GM18505 (cell line): ENCODE results near the gene AK1.
"Not testable (repeated sequence)": the region's sequence is repeated elsewhere in the genome, so short reads cannot be mapped to it uniquely, and the experiment has no call there.

Experiments
- ATAC-seq: cut with Tn5 transposase; IDR thresholded peaks from one replicate; pipeline ENCODE4 v1.9.1; 2021; ENCODE audit not compliant: unreplicated experiment
- POLR2A ChIP-seq: IDR thresholded peaks from 4 replicates; pipeline ENCODE4 v1.6.1; 2011; ENCODE audit warnings: borderline replicate concordance; ENCODE audit not compliant: insufficient read depth, insufficient read length; ENCODE audit errors: extremely low read depth

AK1 gene

DNA sequence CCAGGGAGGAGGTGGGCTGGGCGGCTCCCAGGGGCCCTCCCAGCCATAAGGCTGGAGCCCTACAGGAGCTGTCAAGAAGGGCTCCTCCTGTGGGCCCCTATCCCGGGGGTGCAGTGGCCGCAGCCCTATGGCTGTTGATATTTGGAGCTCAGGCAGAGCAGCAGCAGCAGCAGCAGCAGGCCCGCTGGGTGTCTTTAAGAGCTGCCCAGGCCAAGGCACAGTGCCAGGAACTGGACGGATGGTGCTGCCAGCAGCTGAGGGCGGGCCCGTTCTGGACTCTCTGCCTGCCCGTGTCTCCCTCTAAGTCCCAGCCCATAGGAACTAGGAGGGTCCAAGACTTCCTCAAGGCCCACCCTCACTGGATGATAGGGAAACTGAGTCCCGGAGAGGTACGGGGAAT lies 3.6 kb downstream of the AK1 start:
- no peak for ATAC-seq
- no peak for TF ChIP-seq POLR2A

DNA sequence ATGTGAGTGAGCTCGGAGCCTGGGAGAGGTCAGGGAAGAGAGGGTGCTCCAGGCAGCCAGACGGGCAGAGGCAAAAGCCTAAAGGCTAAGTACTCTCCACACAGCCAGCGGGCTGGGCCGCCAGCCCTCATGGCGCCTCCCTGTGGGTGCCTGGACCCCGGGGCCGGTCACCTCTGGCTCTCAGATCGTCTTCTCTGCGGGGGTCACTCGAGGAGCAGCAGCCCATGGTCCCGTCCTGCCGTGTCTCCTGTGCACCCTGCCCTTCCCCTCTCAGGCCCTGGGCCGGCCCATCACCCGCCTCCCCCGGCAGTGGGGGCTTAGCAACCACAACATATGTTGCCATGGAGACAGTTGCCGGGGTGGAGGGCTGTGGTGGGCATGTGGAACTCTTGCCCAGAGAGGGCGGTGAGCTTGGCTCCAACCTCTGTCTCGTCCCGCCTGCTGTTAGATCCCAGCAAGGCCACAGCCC lies 4.2 kb downstream of the AK1 start:
- TF ChIP-seq POLR2A = no peak
- ATAC-seq = no peak

DNA sequence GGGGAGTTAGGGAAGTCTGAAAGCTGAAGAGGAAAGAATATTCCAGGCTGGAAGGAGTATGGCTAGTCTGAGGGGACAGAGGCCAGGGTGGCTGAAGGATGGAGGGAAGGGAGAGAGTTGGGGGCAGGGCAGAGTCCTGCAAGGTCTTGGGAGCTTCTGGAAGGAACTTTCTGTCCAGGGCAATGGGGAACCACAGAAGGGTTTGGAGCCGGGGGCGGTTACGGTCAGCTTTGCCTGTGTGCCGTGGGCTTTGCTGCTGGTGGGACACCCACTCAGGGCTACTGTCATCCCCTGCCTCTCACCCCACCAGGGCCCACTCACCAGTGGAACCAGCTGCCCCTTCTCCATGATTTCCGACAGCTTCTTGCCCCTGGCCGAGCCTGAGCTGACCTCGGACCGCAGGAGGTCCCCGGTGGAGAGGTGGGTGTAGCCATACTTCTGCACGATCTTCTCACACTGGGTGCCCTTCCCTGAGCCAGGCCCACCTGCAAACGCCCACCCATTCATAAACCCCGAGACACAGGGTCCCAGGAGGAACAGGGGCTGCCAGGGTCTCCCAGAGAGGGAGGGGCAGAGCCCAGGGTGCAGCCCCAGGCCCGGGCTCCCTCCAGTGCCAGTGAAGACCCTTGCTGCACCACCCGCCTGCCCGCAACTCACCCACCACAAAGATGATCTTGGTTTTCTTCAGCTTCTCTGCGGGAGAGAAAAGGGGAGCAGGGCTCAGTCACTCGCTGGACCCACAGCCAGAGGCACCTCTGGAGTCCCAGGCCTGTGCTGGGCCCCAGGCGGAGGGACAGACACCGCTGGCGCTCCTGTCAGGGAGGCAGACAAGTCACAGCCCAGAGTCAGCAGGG lies 4.9 kb downstream of the AK1 start:
- no peak for TF ChIP-seq POLR2A
- no peak for ATAC-seq

DNA sequence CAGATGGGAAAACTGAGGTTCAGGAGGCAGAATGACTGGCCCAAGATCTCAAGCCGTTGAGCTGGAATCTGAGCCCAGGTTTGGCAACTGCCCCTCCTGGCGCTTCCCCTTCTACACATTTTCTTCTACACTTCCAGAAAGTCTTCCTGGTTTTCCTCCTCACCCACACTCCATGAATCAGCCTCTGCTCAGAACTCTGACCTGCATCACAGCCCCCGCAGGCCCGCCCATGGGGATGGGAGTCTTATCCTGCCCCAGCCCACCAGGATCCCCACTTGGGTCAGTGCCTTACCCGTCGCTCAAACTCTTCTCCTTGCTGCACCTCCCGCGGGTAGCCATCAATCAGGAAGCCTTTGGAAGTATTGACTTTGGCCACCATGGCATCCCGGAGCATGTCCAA lies 5.9 kb downstream of the AK1 start:
- TF ChIP-seq POLR2A = no peak
- no peak for ATAC-seq

DNA sequence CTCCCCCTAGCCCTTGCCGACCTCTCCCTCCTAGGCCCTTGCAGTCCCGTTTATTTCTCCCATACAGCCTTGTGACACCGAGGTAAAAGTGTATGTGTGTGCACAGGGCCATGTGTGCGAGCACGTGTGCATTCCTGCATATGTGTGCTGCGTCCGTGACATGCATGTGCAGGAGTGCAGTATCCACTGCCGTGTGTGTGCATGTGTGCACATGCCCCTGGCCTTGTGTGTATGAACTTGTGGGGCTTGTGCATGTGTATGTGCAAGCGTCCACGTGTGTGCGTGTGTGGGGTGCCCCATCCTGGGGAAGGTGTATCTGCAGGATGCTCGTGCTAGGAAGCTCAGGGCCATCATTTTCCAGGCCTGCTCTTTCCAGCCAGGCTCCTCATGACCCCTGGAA lies 6.6 kb downstream of the AK1 start:
- no peak for ATAC-seq

DNA sequence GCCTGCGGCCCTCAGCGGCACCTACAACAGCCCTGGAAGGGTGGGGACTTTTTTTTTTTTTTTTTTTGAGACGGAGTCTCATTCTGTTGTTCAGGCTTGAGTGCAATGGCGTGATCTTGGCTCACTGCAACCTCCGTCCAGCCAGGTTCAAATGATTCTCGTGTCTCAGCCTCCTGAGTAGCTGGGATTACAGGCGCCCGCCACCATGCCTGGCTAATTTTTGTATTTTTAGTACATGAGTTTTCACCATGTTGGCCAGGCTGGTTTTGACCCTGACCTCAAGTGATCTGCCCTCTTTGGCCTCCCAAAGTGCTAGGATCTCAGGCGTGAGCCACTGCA lies 7.4 kb downstream of the AK1 start:
- ATAC-seq = not testable (repeated sequence)

More for the DNA sequence above, 6.6 kb downstream of the AK1 start:
- no peak for TF ChIP-seq POLR2A

DNA sequence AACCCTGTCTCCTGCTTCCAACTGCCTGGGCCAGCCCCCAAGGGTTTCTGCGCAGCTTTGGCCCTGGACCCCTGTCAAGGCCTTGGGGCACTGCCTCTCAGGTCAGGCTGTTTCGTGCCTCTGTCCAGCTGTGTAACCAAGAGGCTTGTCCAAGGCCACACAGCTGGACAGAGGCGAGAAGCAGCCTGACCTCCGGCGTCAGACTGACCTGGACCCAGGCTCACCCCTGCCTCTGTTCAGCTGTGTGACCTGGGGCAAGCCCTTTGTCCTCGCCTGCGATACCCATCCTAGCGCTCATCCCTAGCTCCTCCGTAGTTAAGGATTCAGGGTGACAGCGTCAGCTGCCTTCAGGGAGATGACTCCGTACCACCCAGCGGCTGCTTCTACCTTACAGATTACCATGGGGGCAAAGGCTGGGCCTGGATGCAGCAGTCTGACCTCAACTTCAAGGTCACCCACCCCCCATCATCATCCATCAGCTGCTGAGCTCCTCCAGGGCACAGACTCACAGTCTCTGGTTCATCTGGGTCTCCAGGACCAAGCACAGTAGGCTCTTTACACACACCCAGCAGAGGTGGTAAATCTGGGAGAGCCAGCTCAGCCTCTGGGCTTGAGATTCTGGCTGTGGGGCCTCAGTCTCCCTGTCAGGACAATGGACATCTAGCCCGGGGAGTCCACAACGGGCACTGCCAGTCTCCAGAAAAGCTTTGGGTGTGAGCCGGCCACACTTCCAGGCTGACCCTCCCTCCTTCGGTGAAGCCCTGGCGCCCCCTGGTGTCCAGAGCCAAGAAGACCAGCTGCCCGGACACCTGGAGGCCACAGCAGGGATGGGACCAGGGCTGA lies 7.9 kb downstream of the AK1 start:
- TF ChIP-seq POLR2A = no peak
- peak; percentile 49 for ATAC-seq

DNA sequence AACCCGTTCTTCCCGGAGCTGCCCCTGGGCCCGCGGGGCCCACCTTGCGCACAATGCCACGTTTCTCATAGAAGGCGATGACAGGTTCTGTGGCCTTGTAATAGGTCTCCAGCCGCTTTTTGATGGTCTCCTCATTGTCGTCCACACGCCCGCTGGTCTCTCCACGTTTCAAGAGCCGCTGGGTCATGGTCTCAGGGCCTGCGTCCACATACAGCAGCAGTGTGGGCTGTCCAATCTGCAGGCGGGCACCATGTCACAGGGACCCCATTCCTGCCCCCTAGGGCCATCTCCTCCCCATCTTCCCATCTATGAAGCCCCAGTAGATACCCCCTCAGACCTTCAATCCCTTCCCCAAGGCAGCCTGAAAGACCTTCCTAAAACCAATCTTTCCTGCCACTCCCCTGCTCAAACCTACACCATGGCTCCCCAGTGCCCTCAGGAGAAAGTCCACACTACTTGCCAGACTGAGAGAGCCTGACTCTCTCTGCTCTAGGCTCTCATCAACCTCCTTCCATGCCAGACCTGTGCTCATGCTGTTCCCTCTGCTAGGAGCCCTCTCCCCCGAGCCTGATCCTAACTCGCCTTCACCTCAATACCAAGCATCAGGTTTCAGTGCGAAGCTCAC lies 9.1 kb downstream of the AK1 start:
- no peak for ATAC-seq
- TF ChIP-seq POLR2A = no peak

DNA sequence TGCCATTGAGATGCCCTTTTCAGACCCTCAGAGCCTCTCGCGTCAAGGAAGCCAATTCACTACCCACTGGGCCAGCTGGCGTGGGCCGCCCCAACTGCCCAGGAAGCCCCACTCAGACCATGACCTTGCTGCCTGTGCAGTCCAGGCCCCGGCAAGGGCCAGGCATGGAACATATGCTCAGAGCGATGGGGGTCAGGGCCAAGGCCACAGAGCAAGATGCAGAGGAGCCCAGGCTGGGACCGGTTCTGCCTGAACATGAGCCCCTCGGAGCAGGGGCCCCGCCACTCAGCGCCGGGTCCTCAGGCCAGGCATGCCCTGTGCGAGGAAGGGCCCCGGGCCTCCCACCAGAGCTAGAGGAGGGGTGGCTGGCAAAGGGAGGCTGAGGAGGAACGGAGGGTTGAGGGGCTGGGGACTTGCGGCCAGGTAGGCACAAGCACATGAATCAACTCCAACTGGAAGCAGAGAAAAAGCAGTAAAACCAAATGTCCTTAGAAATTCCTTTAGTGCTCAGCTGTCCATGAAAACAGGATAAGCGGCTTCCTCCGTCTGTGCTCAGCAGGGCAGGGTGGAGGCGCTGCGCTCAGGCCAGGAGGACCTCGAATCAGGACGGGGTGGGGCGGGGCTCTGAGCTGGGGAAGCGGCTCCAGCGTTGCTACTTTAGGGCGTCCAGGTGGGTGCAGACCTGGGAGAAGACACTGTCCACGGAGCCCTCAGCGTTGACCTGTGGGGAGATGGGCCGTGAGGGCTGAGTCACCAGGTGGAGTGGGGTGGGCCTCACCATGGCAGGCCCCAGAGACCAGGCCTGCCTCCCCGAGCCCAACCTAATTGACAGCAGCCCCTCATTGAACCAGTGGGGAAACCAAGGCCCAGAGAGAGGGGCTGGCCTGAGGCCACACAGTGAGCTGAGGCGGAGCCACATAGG lies 9.9 kb downstream of the AK1 start:
- ATAC-seq = no peak
- TF ChIP-seq POLR2A = no peak

DNA sequence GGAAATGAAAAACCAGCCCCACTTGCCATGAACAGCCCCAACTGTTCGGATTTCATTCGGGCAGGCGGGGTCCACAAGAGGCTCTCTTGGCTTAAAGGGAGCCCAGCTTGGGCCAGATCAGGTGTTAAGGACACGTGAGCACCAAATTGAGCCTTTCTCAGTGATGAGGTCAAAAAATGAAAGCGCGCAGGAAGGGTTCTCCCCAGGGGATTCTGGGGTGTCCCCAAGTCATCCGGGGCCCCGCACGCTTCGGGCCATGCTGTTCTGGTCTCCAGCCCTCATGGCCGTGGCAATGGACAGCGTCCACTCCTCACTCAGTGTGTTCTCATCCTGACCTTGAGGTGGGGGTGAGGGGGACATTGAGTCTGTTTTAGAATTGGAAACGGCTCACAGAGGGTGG lies 10.9 kb downstream of the AK1 start:
- ATAC-seq = no peak
- no peak for TF ChIP-seq POLR2A

DNA sequence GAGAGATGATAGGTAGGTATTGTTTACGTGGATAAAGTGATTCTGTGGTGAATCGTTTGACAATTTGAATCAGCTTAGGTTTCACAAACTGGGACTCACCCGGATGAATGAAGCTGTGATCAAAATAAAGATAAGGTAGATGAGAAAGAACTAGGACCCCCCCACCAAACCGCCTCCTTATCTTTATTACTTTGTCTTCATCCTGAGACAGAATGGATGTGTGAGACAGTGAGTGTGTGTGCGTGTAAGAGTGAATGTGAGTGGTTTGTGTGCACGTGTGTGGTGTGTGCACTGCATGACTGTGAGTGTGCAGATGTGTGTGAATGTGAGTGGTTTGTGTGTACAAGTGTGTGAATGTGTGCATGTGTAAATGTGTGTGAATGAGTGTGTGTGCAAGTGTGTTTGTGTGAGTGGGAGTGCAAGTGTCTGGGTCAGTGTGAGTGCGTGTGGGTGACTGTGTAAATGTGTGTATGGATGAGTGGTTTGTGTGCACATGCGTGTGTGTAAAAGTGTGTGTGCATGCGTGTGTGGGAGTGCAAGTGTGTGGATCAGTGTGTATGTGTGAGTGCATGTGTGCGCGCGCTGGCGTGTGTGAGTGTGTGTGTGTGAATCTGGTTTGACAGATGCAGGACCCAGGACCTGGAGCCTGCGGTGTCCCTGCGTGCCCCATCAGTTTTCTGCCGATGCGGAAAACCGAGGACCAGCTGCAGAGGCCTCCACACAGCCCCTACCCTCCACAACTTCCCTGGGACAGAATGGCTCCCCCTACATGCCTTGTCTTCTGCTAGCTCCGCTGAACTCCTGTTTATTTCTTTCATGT lies 11.6 kb downstream of the AK1 start:
- TF ChIP-seq POLR2A = no peak
- ATAC-seq = no peak

DNA sequence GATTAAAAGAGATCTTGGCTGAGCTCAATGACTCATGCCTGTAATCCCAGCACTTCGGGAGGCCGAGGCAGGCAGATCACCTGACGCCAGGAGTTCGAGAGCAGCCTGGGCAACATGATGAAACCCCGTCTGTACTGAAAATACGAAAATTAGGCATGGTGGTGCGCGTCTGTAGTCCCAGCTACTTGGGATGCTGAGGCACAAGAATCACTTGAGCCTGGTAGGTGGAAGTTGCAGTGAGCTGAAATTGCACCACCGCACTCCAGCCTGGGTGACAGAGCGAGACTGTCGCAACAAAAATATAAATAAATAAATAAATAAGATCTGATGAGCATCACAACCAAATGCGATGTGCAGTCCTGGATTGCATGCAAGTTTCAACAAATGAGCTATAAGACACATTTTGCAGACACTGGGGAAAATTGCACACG lies 14.3 kb downstream of the AK1 start:
- TF ChIP-seq POLR2A = no peak
- ATAC-seq = no peak
